ENCODE measurements around the gene NTN1. TPM values are rescaled to one million over a fixed set of nuclear protein-coding genes. Genes with fewer than 3 reads are reported as not detected.
"Not testable (repeated sequence)": the region's sequence is repeated elsewhere in the genome, so short reads cannot be mapped to it uniquely, and the experiment has no call there.

Gene NTN1
- total RNA-seq (2014; rRNA removed; shearing (Covaris generic)): 0.07 TPM in 1 of 2 replicates, not detected in the other

DNA sequence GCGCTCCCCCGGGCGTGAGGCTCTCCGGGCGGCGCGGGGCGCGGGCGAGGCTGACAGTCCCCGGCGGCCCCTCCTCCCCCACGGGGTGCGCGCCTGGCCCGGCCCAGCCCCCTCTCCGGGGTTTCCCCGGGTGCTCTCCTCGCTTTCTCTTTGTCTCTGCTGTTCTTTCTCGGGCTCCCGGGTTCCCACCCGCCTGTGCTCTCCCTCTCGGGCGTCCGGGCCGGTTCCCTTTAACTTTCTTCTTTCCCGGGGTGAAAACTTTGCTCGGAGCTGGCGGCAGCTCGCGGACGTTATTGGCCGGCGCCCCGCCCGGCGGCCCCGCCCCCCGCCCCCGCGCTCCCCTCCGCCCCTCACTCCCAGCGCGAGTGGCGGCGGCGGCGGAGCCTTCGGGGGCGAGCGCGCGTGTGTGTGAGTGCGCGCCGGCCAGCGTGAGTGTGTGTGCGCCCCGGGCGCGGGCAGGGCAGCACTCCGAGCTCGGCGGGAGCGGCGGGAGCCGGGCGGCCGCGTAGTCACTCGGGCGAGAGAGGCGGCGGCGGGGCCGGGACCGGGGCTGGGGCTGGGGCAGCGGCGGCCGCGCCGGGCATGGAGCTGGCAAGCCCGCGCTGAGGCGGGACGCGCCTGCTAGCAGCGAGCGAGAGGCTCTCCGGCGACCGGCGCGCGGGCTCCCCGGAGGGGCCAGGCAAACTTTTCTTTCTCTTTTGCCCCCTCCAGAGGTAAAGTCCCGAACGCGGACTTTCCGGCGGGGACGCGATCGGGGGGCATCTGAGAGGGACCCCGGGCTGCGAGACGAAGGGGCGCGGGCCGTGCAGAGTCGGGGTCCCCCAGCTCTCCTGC is at the start of gene NTN1:
Gene NTN1 (plus strand): TSS at position 353 of the 834 bp plus-strand sequence. CDS start 864 bp downstream, outside the sequence.
- peak; percentile 14 for DNase-seq (ENCODE audit: low read depth)

DNA sequence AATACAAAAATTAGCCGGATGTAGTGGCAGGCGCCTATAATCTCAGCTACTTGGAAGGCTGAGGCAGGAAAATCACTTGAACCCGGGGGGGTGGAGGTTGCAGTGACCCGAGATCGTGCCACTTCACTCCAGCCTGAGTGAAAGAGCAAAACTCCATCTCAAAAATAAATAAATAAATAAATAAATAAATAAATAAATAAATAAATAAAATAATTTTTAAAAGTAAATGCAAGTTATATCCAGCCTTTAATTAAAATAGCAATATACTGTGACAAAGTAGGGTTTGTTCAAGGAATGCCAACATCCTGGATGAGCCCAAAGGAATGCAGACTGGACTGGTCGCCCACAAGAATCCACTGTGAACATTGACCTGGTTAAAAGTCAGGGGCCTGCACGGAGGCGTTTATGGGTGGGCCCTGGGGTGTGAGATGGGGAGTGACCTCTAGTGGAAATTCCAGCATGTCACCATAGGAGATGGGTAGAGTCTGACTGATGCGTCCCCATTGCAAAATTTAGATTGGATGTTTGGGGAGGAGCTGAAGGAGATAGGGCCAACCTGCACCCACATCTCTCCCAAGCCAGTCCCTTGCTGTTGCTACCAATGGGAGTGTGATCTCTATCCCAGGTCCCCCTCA is 46.1 kb upstream of the NTN1 start:
- DNase-seq (ENCODE audit: low read depth): no peak

DNA sequence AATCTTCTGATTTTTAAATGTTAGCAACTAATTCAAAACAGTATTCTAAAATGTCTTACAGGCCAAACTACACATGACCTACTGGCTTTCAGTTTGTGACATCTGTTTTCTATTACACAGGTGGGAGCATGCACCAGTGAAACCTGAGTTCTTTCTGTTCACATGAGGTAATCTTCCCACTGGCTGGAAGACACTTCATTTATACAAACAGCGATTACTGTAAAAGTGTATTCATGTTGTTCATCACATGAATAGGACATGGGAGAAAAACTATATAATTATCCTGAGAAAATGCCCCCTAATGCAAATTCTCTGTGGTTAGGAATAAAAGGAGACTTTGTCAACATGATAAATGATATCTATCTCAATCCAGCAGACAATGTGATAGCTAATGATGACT is 44.7 kb upstream of the NTN1 start:
- no peak for DNase-seq (ENCODE audit: low read depth)

DNA sequence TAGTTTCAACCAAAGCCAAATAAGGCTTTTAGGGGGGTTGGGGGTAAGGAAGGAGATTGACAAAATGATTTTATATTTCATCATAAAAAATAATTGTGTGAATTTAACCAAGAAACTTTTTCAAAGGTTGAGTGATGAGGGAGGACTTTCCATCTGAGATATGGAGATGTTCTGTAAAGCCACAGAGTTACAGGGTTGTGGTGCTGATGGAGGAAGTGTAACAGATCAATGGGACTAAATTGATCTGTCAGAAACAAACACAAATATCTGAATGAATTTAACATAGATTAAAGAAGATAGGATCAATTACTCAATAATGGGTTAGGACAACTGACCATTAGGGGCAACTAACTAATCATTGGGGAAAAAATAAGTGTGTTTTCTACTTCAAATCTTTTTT is 41.6 kb upstream of the NTN1 start:
- DNase-seq (ENCODE audit: low read depth): no peak

DNA sequence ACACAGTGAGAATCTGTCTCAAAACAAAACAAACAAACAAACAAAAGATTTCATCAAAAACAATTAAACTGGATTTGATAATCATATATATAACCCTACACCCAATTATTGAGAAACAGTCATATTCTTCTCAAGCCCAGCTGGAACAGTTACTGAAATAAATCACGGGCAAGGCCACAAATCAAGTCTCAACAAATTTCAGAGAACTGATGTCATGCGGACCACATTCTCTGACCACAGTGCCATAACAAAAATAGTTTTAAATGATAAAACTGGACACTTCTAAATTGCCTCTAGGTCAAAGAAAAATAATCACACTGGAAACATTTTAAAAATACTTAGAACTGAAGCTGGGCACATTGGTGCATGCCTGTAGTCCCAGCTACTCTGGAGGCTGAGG is 39.9 kb upstream of the NTN1 start:
- DNase-seq (ENCODE audit: low read depth): no peak

DNA sequence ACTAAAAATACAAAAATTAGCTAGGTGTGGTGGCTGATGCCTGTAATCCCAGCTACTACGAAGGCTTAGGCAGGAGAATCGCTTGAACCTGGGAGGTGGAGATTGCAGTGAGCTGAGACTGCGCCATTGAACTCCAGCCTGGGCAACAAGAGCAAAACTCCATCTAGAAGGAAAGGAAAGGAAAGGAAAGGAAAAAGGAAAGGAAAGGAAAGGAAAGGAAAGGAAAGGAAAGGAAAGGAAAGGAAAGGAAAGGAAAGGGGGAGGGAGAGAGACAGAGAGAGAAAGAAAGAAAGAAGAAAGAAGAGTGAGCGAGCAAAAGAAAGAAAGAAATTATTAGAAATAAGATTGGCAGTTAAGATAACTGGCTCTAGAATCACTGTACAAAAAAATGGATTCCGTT is 37.1 kb upstream of the NTN1 start:
- not testable (repeated sequence) for DNase-seq (ENCODE audit: low read depth)

DNA sequence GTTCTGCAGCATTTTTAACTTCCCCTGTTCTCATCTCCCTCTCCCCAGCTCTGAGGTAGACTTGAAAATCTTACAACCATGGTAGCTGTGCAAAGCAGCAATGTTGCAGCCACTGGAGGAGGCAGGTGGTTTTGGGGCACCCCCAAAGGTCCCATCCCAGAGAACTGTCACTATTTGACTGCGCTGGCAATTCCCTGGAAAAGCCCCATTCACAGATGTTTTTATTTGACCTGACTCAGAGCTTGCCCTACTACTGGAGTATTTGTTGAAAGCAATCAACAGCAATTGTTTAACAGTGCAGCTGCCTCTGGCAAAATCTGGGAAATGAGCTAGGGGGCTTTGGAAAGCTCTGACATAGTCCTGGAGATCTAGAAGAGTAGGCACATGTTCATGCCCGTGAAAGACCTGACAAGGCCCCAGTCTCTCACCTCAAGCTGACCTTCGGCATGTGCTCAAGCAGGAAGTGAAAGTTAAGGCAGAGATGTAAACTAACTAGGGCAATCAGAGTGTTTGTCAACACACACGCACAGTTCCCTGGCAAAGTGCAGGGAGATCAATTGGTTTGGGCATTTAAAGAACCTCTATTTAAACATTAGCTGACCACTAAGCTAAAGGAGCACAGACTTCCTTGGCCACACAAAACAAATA is 36.1 kb upstream of the NTN1 start:
- DNase-seq (ENCODE audit: low read depth): no peak

DNA sequence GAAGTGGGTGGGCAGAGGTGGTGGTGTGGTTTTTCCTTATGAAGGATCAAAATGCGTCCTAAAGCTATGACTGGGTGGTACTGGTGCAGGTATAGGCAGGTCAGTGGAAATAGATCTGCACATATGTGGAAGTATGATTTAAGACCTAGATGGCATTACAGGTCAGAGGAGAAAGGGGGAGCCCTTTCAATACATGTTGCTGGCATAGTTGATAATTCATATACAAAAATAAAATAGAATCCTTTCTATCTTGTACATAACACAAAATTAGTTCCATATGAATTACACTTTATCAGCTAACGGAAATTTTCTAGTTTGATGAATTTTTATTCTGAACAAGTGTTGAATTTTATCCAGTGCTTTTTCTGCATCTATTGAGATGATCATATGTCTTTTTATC is 35.0 kb upstream of the NTN1 start:
- no peak for DNase-seq (ENCODE audit: low read depth)

DNA sequence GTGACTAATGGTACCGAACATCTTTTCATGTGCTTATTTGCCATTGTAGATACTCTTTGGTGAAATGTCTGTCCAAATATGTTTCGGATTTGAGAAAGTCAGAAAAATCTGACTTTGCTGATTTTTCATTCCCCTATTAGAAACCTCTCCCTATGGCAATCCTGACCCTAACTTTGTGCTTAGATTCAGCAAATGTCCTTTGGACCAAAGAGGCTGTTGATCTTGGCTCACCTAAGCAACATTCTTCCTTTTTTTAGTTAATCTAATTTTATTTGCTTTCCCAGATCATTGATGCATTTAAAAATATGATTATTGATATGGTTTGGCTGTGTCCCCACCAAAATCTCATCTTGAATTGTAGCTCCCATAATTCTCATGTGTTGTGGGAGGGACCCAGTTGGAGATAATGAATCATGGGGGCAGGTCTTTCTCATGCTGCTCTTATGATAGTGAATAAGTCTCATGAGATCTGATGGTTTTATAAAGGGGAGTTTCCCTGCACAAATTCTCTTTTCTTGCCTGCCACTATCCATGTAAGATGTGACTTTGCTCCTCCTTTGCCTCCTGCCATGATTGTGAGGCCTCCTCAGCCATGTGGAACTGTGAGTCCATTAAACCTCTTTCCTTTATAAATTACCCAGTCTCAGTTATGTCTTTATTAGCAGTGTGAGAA is 32.9 kb upstream of the NTN1 start:
- not testable (repeated sequence) for DNase-seq (ENCODE audit: low read depth)

DNA sequence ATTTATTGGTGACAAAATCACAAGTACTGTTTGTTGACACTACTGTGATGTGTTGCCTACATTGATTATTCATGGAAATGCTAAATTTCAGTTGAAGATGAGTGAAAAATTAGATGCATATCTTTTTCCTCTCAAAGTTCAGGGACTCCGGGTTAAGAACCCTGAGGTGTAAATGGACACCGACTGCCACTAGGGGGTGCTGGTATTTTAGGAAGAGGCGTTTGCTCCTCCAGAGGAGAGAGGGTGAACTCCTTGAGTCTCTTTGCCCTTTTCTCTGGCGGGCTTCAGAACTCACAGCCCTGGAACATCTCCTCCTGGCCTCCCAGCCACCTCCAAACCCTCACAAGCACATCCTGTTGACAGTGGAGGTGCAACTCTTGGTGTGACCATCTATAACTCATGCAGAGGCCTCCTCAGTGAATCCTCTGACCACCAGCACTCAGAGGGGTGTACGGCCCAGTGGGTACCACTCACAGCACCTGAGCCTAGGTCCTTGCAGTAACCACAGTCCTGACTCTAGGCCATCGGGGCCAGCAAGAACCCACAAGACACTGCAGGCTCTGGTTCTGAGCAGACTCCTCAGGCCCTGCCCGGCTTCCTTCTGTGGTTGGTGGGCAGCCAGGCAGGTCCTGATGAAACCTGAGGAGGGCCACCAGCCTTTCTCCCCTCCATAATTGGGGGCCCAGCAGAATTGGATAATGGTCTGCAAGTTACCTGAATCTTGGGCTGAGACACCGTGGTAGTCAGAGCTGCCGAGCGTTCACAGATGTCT is 29.6 kb upstream of the NTN1 start:
- peak; percentile 25 for DNase-seq (ENCODE audit: low read depth)

DNA sequence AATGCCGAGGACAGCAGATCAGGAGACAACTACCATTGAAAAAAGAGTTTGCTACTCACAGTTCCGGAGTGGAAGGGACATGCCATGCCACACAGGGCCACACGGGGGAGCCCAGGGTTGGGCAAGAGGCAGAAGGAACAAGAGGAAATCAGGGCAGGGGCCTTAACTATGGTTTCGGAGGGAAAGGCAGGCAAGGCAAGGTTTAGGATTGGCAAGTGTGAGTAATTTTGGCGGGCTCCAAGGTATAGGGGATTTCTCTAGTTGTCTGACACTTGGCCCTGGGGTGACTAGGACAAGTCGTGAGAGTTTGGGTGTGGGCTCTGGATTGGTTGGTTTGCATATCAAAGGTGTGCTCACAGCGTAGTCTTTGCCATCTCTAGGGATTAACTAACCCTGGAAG is 27.0 kb upstream of the NTN1 start:
- peak; percentile 7 for DNase-seq (ENCODE audit: low read depth)

DNA sequence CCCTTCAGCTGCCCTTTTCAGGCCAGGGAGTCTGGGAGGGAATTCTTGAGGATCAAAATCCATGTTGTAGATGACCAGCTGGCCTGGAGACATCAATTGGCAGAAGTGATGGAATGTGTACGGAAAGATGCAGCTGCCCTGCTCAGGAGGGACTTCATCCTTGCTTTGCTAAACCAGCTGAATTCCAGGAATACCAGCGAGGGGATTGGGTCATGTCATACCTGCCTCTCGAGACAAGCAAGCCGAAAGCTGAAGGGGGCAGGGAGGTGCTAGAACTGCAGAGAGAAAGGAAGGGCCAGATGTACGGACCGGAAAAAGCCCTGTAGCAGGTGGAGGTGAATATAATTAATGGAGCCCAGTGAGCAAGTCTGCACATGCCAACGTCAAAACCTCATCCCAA is 25.6 kb upstream of the NTN1 start:
- no peak for DNase-seq (ENCODE audit: low read depth)

DNA sequence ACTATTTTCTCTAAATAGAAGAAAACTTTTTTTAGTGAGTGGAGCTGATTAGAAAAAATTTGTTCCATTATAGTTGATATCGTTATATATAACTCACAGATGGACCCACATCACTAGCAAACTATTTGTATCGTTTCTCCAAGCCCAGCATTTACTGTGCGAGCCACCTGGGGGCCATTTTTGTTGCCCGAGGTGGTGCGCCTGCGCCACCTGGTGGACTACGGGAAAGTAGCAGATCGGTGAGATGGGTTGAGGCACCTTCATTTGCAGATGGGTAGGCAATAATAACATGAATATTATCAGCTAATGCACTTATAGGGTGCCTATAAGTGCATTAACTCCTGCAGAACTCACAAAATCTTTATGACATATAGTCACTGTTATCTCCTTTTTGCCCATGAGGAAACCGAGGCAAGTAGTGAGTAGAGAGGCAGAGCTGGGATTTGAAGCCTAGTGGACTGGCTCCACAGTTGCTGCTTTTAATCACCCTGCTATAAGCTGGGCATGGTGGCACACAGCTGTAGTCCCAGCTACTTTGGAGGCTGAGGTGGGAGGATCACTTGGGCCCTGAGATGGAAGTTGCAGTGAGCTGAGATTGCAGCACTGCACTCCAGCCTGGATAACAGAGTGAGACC is 23.2 kb upstream of the NTN1 start:
- DNase-seq (ENCODE audit: low read depth): peak; percentile 44

DNA sequence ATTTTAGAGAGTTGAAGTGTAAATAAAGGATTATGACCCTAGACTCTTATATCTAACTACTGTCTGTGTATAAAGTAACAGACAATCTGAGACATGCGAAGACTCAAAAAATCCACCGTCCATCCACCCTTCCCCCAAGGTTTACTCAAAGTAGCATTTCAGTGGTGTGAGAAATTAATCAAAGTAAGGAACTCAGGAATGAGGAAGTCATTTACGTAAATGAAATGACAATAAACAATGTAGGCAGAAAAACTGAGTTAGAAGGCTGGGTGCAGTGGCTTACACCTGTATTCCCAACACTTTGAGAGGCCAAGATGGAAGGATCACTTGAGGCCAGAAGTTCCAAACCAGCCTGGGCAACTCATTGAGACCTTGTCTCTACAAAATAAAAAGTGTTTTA is 19.8 kb upstream of the NTN1 start:
- no peak for DNase-seq (ENCODE audit: low read depth)

DNA sequence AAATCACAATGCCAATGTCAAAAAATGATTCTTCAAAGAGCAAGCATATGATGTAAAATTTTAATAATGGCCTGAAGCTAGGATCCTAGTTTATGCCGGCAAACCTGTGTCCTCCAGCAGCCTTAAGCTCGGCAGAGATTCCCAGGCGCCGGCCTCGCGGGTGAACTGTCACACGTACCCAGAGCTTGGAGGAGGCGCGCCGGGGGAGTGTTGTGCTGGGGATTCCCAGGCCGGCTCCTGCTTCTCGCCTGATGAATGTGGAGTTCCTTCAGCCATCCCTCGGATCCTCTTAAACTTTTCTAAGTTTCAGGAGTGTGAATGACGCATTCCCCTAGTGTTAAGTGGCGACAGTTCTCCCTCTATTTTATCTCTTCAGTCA is 19.1 kb upstream of the NTN1 start:
- DNase-seq (ENCODE audit: low read depth): no peak

DNA sequence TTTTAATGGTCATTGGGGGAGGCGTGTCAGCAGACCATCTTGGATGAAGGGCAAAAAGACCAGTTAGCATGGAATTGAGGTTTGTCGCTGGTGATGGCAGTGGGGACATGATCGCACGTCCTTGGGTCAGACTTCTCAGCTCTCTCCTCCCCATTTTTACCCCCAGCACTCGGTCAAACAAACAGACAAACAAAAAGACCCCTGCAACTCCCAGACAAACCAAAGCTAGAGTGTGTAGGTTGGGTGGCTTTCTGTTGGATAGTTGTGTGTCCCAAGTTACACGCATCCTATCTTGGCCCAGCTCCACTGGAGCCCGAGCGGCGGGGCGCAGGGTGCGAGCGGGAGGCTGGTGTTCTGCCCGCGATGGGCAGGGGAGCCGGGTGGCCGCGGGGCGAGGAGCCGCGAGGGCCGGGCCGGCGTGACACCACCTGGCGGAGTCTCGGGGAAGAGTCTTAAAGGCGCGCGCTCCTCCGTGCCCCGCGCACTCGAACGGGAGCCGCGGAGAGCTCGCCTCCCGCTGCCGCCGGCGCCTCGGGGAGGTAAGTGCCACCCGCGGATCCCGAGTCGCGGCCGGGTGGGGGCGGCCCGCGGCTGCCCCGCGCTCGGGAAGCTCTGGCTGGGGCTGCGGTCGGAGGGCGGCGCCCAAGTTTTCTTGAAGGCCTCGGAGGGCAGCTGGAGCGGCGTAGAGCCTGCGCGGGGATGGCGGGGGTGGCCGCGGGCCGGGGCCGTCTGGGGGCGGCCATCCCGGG is 18.5 kb upstream of the NTN1 start:
- no peak for DNase-seq (ENCODE audit: low read depth)

DNA sequence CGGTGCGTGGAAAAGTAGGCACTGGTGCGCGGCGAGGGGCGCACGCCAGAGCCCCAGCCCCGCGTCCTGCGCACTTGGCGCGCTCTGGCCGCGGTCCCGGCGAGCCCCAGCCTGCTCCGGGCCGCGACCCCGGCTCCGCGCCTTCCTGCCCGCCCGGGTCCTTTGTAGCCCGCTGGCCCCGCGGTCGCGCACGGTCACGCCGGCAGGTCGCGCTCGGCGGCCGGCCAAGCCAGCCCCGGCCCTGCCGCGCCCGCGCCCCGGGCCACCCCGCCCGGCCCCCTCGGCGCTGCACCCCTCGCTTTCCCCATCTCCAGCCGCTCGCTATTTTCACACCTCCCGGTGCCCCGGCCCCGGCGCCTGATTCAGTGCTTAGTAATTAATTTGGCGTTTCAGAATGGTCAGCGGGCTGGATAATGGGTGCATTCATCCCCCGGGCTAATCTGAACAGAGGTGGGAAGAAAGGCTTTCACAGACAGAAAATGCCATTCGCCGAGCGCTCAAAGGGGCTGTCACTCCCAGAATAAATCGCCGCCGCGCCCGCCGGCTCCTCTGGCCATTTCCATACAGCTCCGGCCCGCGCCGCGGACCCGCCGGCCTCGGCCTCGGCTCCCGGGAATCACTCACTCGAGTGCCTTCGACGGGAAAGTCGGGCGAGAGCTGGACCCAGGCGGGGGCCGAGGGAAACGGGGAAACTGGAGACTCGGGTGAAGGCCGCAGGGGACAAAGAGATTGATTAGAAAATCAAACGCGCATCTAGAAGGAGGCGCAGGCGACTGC is 17.8 kb upstream of the NTN1 start:
- no peak for DNase-seq (ENCODE audit: low read depth)

DNA sequence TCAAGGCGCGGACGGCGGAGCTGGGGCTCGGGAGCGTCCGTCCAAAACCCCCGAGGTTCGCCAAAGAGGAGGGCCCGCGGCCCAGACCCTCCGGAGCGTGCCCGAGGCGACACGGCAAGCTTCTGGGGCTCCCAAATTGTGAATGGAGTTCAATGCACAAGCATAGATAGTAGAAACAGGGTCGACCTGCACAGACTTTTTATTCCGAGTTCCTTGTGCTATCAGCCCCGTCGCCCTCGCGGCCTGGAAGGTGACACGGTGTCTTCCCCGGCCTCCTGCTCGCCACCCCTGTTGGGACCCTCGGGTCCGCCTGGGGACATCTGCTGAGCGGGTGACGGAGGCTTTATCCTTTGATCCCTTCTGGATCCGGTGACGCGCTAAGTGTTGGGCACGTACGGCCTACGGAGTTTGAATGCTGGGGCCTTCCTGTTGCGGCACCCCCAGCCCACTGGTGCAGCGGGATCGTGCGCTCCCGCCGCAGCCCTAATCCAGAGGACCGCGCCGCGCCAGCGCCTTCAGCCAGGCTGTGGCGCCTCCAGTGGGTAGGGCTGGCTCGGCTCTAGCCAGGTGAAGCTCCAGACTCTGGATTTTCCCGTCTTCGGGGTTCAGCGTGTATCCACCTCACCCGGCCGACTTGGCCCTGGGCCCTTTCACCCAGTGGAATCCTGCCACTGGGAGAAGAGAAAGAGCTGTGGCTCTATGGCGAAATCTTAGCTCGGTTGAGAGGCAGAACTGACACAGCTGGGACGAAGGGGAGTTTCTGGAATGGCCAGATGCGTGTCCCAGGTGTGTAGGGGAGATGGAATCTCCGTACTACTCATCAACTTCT is 17.0 kb upstream of the NTN1 start:
- DNase-seq (ENCODE audit: low read depth): no peak

DNA sequence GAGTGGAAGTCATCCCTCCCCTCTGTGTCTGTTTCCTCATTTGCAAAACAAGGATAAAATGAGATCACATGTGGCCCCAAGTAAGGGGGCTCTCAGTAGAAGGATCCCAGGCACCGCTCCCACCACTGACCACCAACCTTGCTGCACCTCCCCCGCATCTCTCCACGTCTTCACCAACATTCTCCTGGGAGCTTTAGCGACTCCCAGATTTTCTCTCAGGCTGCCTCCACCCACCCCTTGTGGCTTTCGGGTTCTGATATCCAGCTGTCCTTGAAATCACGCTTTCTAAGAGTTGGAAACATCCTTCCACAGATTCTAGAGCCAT is 16.4 kb upstream of the NTN1 start:
- no peak for DNase-seq (ENCODE audit: low read depth)
